ENCODE data around the gene NUSAP1. TPM values are rescaled to one million over a fixed set of nuclear protein-coding genes. Genes with fewer than 3 reads are reported as not detected.

NUSAP1 gene
- total and polyA plus RNA-seq, 2 donors (not counting 1 experiment from before 2014, with no cell fraction given) = 25.7 to 27.6 TPM

- no peaks in the 10 kb centered on the region for H3K36me3 ChIP-seq (ENCODE audit: control insufficient read depth, insufficient read depth, low read length)
- no peak for DNase-seq (ENCODE audit: low read depth in 2 of 2)
- H4K20me1 ChIP-seq (ENCODE audit: control insufficient read depth, extremely low read depth, insufficient read depth, low read length) = no peaks in the 10 kb centered on the region
- H3K9ac ChIP-seq (ENCODE audit: insufficient read depth, low read length) = no peak overlapping the region
- no peaks in the 10 kb centered on the region for H3K4me1 ChIP-seq (ENCODE audit: control insufficient read depth, extremely low read depth, insufficient read depth, low read length)
- H3K79me2 ChIP-seq (ENCODE audit: control insufficient read depth, insufficient read depth, low read length) = no peaks in the 10 kb centered on the region
- H2AFZ ChIP-seq (ENCODE audit: low read length) = no peak overlapping the region
- H3K4me3 ChIP-seq (replicated peaks in 1 of 4; ENCODE audit: control extremely low read depth in 1 of 4, insufficient read depth in 1 of 4, low read depth in 3 of 4, low read length in 4 of 4) = no peak overlapping the region
- H3K9me3 ChIP-seq (ENCODE audit: control insufficient read depth, insufficient read depth, low read depth, low read length) = no peaks in the 10 kb centered on the region
- no peak overlapping the region for H3K27ac ChIP-seq (ENCODE audit: insufficient read depth, low read length)
- TF ChIP-seq EZH2 (IDR thresholded peaks at IDR 0.05; ENCODE audit: low read length, missing control alignments) (no peak), CTCF (conservative IDR thresholded peaks at IDR 0.05 in 1 of 2, IDR thresholded peaks at IDR 0.05 in 1 of 2; ENCODE audit: low read depth in 1 of 2, low read length in 2 of 2) (no peak)
- no peaks in the 10 kb centered on the region for H3K27me3 ChIP-seq (ENCODE audit: control insufficient read depth, insufficient read depth, low read length)
- no peak overlapping the region for H3K4me2 ChIP-seq (ENCODE audit: extremely low read depth, insufficient read depth, low read length)
Measured at GRCh38 chr15:41323611-41324010, 9.1 kb upstream of the NUSAP1 start.

- H3K27me3 ChIP-seq (ENCODE audit: control insufficient read depth, insufficient read depth, low read length) = no peaks in the 10 kb centered on the region
- H3K4me1 ChIP-seq (ENCODE audit: control insufficient read depth, extremely low read depth, insufficient read depth, low read length) = no peaks in the 10 kb centered on the region
- H4K20me1 ChIP-seq (ENCODE audit: control insufficient read depth, extremely low read depth, insufficient read depth, low read length) = no peaks in the 10 kb centered on the region
- no peak overlapping the region for H3K27ac ChIP-seq (ENCODE audit: insufficient read depth, low read length)
- no peaks in the 10 kb centered on the region for H3K36me3 ChIP-seq (ENCODE audit: control insufficient read depth, insufficient read depth, low read length)
- no peak overlapping the region for H3K9ac ChIP-seq (ENCODE audit: insufficient read depth, low read length)
- DNase-seq (ENCODE audit: low read depth in 2 of 2) = no peak
- H3K79me2 ChIP-seq (ENCODE audit: control insufficient read depth, insufficient read depth, low read length) = peaks cover 24% of the 10 kb centered on the region
- H3K9me3 ChIP-seq (ENCODE audit: control insufficient read depth, insufficient read depth, low read depth, low read length) = no peaks in the 10 kb centered on the region
- H2AFZ ChIP-seq (ENCODE audit: low read length) = no peak overlapping the region
- peak overlapping the region; percentile 84 for H3K4me2 ChIP-seq (ENCODE audit: extremely low read depth, insufficient read depth, low read length)
- no peak for TF ChIP-seq EZH2 (IDR thresholded peaks at IDR 0.05; ENCODE audit: low read length, missing control alignments)
- TF ChIP-seq CTCF (conservative IDR thresholded peaks at IDR 0.05 in 1 of 2, IDR thresholded peaks at IDR 0.05 in 1 of 2; ENCODE audit: low read depth in 1 of 2, low read length in 2 of 2) = no peak
- H3K4me3 ChIP-seq (replicated peaks in 1 of 4; ENCODE audit: control extremely low read depth in 1 of 4, insufficient read depth in 1 of 4, low read depth in 3 of 4, low read length in 4 of 4) = peak overlapping the region in 3 of 4 experiments; percentile 79 to 99 (median 91)
Measured at GRCh38 chr15:41331281-41331680, 1.4 kb upstream of the NUSAP1 start.

GRCh38 chr15:41331833-41332193 is 868 bp upstream of the NUSAP1 start:
- Histone ChIP-seq H2AFZ (ENCODE audit: low read length) (peak overlapping the region; percentile 98), H3K4me2 (ENCODE audit: extremely low read depth, insufficient read depth, low read length) (peak overlapping the region; percentile 84), H3K79me2 (ENCODE audit: control insufficient read depth, insufficient read depth, low read length) (peaks cover 29% of the 10 kb centered on the region), H4K20me1 (ENCODE audit: control insufficient read depth, extremely low read depth, insufficient read depth, low read length) (no peaks in the 10 kb centered on the region), H3K27ac (ENCODE audit: insufficient read depth, low read length) (peak overlapping the region; percentile 66), H3K4me1 (ENCODE audit: control insufficient read depth, extremely low read depth, insufficient read depth, low read length) (no peaks in the 10 kb centered on the region), H3K36me3 (ENCODE audit: control insufficient read depth, insufficient read depth, low read length) (no peaks in the 10 kb centered on the region), H3K27me3 (ENCODE audit: control insufficient read depth, insufficient read depth, low read length) (no peaks in the 10 kb centered on the region), H3K9me3 (ENCODE audit: control insufficient read depth, insufficient read depth, low read depth, low read length) (no peaks in the 10 kb centered on the region), H3K4me3 (replicated peaks in 1 of 4; ENCODE audit: control extremely low read depth in 1 of 4, insufficient read depth in 1 of 4, low read depth in 3 of 4, low read length in 4 of 4) (peak overlapping the region; percentile 79 to 99 (median 94)), H3K9ac (ENCODE audit: insufficient read depth, low read length) (peak overlapping the region; percentile 63)
- peak in 1 of 2 donors; percentile 59 for DNase-seq (ENCODE audit: low read depth in 2 of 2)
- TF ChIP-seq EZH2 (IDR thresholded peaks at IDR 0.05; ENCODE audit: low read length, missing control alignments) (no peak), CTCF (conservative IDR thresholded peaks at IDR 0.05 in 1 of 2, IDR thresholded peaks at IDR 0.05 in 1 of 2; ENCODE audit: low read depth in 1 of 2, low read length in 2 of 2) (peak in 1 of 2 donors; percentile 71)
